Loucy (cell line): Measurements from ENCODE around the gene DUSP3.

Source experiments
- EZH2phosphoT487 ChIP-seq: fragments of 200-600 bp; IDR thresholded peaks from 2 replicates; pipeline ENCODE4 v1.6.1; 2018; ENCODE audit warnings: antibody characterized with exemption, mild to moderate bottlenecking, moderate library complexity, borderline replicate concordance
- TF ChIP-seq, protein P1 (sequence below): fragments of 200-600 bp; sonication (generic); conservative IDR thresholded peaks from 2 replicates; pipeline ENCODE4 v1.5.1; 2014; ENCODE audit warnings: mild to moderate bottlenecking, antibody characterized with exemption, low read length

DNA sequence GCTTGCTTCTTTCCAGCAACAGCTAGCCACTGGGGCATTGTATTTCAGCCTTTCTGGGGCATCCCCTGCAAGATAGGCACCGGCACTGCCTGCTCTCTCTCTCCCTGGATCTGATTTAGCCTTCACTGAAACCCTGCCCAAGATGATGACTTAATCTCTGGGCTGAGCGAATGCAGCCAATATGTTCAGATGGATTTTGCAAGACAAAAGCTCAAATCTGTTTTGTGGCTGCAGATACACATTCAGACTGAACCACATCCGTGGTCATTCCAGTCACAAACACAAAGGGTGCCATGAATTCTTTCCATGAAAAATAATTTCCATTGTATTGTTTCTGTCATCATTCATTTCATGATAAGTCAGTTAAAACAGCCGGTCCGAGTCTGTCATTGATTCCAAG lies 44.4 kb downstream of the DUSP3 start:
- TF ChIP-seq, protein P1, sequence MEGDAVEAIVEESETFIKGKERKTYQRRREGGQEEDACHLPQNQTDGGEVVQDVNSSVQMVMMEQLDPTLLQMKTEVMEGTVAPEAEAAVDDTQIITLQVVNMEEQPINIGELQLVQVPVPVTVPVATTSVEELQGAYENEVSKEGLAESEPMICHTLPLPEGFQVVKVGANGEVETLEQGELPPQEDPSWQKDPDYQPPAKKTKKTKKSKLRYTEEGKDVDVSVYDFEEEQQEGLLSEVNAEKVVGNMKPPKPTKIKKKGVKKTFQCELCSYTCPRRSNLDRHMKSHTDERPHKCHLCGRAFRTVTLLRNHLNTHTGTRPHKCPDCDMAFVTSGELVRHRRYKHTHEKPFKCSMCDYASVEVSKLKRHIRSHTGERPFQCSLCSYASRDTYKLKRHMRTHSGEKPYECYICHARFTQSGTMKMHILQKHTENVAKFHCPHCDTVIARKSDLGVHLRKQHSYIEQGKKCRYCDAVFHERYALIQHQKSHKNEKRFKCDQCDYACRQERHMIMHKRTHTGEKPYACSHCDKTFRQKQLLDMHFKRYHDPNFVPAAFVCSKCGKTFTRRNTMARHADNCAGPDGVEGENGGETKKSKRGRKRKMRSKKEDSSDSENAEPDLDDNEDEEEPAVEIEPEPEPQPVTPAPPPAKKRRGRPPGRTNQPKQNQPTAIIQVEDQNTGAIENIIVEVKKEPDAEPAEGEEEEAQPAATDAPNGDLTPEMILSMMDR = no peak
- no peak for TF ChIP-seq EZH2phosphoT487
